Keratinocyte (primary cell): Measurements from ENCODE around the gene PEX16. TPM values are rescaled to one million over a fixed set of nuclear protein-coding genes. Genes with fewer than 3 reads are reported as not detected.

Experiments
- DNase-seq: peaks from one replicate; pipeline ENCODE4 v3.0.0-alpha.2; 2011; ENCODE audit warnings: low read depth, missing footprints, low spot score
- FAIRE-seq: peaks from 2 replicates; lab custom pipeline; 2011; peaks lifted over from hg19 to GRCh38; lab: Jason Lieb, UNC
- H2AFZ ChIP-seq: 2 replicates; pipeline ENCODE4 v1.6.0; 2012; ENCODE audit warnings: low read length, control low read depth, inconsistent platforms; ENCODE audit not compliant: control insufficient read depth
- H3K27ac ChIP-seq: 2 replicates; pipeline ENCODE4 v1.5.1; 2011; ENCODE audit warnings: low read length; ENCODE audit not compliant: control insufficient read depth, insufficient read depth
- H3K27me3 ChIP-seq: 3 replicates; pipeline ENCODE4 v1.6.0; 2011; ENCODE audit warnings: low read length; ENCODE audit not compliant: control insufficient read depth, insufficient read depth; ENCODE audit errors: extremely low read depth
- H3K36me3 ChIP-seq, 2 experiments: 2 replicates in 1 of 2; 3 replicates in 1 of 2; pipeline ENCODE4 v1.5.1; 2011; ENCODE audit warnings: low read length in 2 of 2, mild to moderate bottlenecking in 1 of 2; ENCODE audit not compliant: control insufficient read depth in 2 of 2, insufficient read depth in 2 of 2; ENCODE audit errors: extremely low read depth in 1 of 2
- H3K4me1 ChIP-seq: 3 replicates; pipeline ENCODE4 v1.5.1; 2011; ENCODE audit warnings: low read length; ENCODE audit not compliant: control insufficient read depth, insufficient read depth; ENCODE audit errors: extremely low read depth
- H3K4me2 ChIP-seq: 3 replicates; pipeline ENCODE4 v1.6.0; 2011; ENCODE audit warnings: low read depth, low read length; ENCODE audit not compliant: control insufficient read depth, insufficient read depth; ENCODE audit errors: extremely low read depth
- H3K4me3 ChIP-seq, 3 experiments: fragments of 200-600 bp in 1 of 3; sonication (generic) in 1 of 3; 2 replicates in 2 of 3; 3 replicates in 1 of 3; pipeline ENCODE4 v1.5.1; 2011 to 2016; ENCODE audit warnings: low read length in 3 of 3, mild to moderate bottlenecking in 3 of 3, control low read depth in 2 of 3, inconsistent platforms in 1 of 3, low read depth in 1 of 3, mixed read lengths in 1 of 3, mixed run types in 1 of 3, moderate library complexity in 1 of 3; ENCODE audit not compliant: control insufficient read depth in 2 of 3, insufficient read depth in 2 of 3; ENCODE audit errors: extremely low read depth in 1 of 3
- H3K79me2 ChIP-seq: 2 replicates; pipeline ENCODE4 v1.6.0; 2012; ENCODE audit warnings: low read length; ENCODE audit not compliant: control insufficient read depth, insufficient read depth
- H3K9ac ChIP-seq: 3 replicates; pipeline ENCODE4 v1.6.0; 2011; ENCODE audit warnings: low read length; ENCODE audit not compliant: control insufficient read depth, insufficient read depth; ENCODE audit errors: extremely low read depth
- H3K9me1 ChIP-seq: 3 replicates; pipeline ENCODE4 v1.6.0; 2011; ENCODE audit warnings: low read length; ENCODE audit not compliant: control insufficient read depth, insufficient read depth; ENCODE audit errors: extremely low read depth
- H3K9me3 ChIP-seq: 2 replicates; pipeline ENCODE4 v1.5.1; 2012; ENCODE audit warnings: low read depth, low read length; ENCODE audit not compliant: control insufficient read depth
- H4K20me1 ChIP-seq: 3 replicates; pipeline ENCODE4 v1.6.0; 2011; ENCODE audit warnings: low read length; ENCODE audit not compliant: control insufficient read depth, insufficient read depth; ENCODE audit errors: extremely low read depth
- EZH2 ChIP-seq: IDR thresholded peaks from one replicate; pipeline ENCODE4 v1.6.1; 2012; ENCODE audit warnings: inconsistent platforms, mild to moderate bottlenecking, low read length, moderate library complexity
- dilution Hi-C: fragments of 300-500 bp; cut with MboI; formaldehyde crosslinking; loops from one replicate; pipeline ENCODE4 v1.7.0; 2020; ENCODE audit warnings: low sequenced_read_pairs; ENCODE audit not compliant: extremely low pct_ligation_motif_present
- polyA plus RNA-seq, 5 experiments: library from polyadenylated mRNA; depleted of rRNA in 3 of 5; stranded (reverse) in 3 of 5; stranded (forward) in 1 of 5; unstranded in 1 of 5; fragments of >200 nt; gene quantifications; 1 replicate in 1 of 5; 2 replicates in 3 of 5; 3 replicates in 1 of 5; pipeline versions ENCODE4 v1.2.1 to v1.2.3, GENCODE V29; 2011 to 2012; ENCODE audit warnings: missing spikeins in 2 of 5, low read depth in 1 of 5, low replicate concordance in 1 of 5
- TF ChIP-seq, protein P1 (sequence below), 3 experiments: IDR thresholded peaks in 1 of 3; conservative IDR thresholded peaks in 1 of 3; optimal IDR thresholded peaks in 1 of 3; 2 replicates in 2 of 3; 3 replicates in 1 of 3; pipeline versions ENCODE3 to v1.5.1; 2011; ENCODE audit warnings: low read length in 3 of 3, mild to moderate bottlenecking in 3 of 3, moderate library complexity in 2 of 3, control low read depth in 1 of 3, inconsistent platforms in 1 of 3; ENCODE audit not compliant: insufficient read depth in 2 of 3; ENCODE audit errors: extremely low read depth in 1 of 3

PEX16 gene
- polyA plus RNA-seq, 1 donor (not counting 4 experiments of a cell fraction or from before 2014, with no cell fraction given) = 16.7 TPM

- FAIRE-seq = no peak
- TF ChIP-seq, protein P1, sequence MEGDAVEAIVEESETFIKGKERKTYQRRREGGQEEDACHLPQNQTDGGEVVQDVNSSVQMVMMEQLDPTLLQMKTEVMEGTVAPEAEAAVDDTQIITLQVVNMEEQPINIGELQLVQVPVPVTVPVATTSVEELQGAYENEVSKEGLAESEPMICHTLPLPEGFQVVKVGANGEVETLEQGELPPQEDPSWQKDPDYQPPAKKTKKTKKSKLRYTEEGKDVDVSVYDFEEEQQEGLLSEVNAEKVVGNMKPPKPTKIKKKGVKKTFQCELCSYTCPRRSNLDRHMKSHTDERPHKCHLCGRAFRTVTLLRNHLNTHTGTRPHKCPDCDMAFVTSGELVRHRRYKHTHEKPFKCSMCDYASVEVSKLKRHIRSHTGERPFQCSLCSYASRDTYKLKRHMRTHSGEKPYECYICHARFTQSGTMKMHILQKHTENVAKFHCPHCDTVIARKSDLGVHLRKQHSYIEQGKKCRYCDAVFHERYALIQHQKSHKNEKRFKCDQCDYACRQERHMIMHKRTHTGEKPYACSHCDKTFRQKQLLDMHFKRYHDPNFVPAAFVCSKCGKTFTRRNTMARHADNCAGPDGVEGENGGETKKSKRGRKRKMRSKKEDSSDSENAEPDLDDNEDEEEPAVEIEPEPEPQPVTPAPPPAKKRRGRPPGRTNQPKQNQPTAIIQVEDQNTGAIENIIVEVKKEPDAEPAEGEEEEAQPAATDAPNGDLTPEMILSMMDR (optimal IDR thresholded peaks at IDR 0.05 in 1 of 3, IDR thresholded peaks at IDR 0.05 in 1 of 3, conservative IDR thresholded peaks at IDR 0.05 in 1 of 3; ENCODE audit: extremely low read depth in 1 of 3, insufficient read depth in 2 of 3, low read length in 3 of 3) = no peak
- TF ChIP-seq EZH2 = no peak
These were observed 13.3 kb downstream of the PEX16 start for GRCh38 chr11:45904309-45904915.

DNA sequence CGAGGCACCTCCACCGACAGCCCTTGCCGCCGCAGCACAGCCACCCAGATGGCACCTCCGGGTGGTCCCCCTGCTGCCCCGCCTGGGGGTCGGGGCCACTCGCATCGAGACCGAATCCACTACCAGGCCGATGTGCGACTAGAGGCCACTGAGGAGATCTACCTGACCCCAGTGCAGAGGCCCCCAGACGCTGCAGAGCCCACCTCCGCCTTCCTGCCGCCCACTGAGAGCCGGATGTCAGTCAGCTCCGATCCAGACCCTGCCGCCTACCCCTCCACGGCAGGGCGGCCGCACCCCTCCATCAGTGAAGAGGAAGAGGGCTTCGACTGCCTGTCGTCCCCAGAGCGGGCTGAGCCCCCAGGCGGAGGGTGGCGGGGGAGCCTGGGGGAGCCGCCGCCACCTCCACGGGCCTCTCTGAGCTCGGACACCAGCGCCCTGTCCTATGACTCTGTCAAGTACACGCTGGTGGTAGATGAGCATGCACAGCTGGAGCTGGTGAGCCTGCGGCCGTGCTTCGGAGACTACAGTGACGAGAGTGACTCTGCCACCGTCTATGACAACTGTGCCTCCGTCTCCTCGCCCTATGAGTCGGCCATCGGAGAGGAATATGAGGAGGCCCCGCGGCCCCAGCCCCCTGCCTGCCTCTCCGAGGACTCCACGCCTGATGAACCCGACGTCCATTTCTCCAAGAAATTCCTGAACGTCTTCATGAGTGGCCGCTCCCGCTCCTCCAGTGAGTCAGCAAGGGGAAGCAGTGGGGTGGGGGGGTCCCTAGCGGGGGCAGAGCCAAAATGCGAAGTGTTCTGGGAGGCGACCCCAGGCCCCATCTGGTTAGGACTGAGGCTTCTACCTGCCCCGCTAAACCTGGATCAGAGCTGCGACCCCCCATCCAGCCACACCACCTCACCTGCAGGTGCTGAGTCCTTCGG lies 15.0 kb downstream of the PEX16 start:
- no peak for FAIRE-seq
- Histone ChIP-seq H3K36me3 (no peaks in the 10 kb centered on the region), H3K4me3 (no peak overlapping the region), H2AFZ (no peak overlapping the region), H4K20me1 (no peaks in the 10 kb centered on the region), H3K79me2 (no peaks in the 10 kb centered on the region), H3K27ac (no peak overlapping the region), H3K4me2 (no peak overlapping the region), H3K9me1 (no peaks in the 10 kb centered on the region), H3K9me3 (no peaks in the 10 kb centered on the region), H3K4me1 (peaks cover 7% of the 10 kb centered on the region), H3K27me3 (peaks cover 19% of the 10 kb centered on the region), H3K9ac (no peak overlapping the region)
- dilution Hi-C loops = no loop called here
- TF ChIP-seq, protein P1 (optimal IDR thresholded peaks at IDR 0.05 in 1 of 3, IDR thresholded peaks at IDR 0.05 in 1 of 3, conservative IDR thresholded peaks at IDR 0.05 in 1 of 3; ENCODE audit: extremely low read depth in 1 of 3, insufficient read depth in 2 of 3, low read length in 3 of 3) = no peak
- TF ChIP-seq EZH2 = no peak
- DNase-seq = no peak

More at GRCh38 chr11:45904309-45904915, 13.3 kb downstream of the PEX16 start:
- Histone ChIP-seq H3K27ac (no peak overlapping the region), H3K9me1 (no peaks in the 10 kb centered on the region), H3K27me3 (peaks cover 18% of the 10 kb centered on the region), H3K4me3 (no peak overlapping the region), H3K9ac (no peak overlapping the region), H3K4me2 (no peak overlapping the region), H3K79me2 (no peaks in the 10 kb centered on the region), H3K36me3 (peaks cover 2 to 5% of the 10 kb centered on the region in 2 experiments), H3K9me3 (no peaks in the 10 kb centered on the region), H3K4me1 (peaks cover 4% of the 10 kb centered on the region), H2AFZ (no peak overlapping the region), H4K20me1 (no peaks in the 10 kb centered on the region)
- DNase-seq = no peak
- dilution Hi-C loops = no loop called here
